ENCODE data around the gene NELFB.

Gene NELFB

GRCh38 chr9:137223078-137223970 is 31.8 kb upstream of the NELFB start:
- peak; percentile 98 to 99 for DNase-seq (ENCODE audit: low read depth in 2 of 2)

- no peak for DNase-seq (ENCODE audit: low read depth in 2 of 2)
Measured at GRCh38 chr9:137224830-137225694, 30.1 kb upstream of the NELFB start, which contains the start of gene CYSRT1. Gene CYSRT1, plus strand, starts transcription at chr9:137225174. Its CDS starts 448 bp downstream, at chr9:137225622.

GRCh38 chr9:137225699-137226331 is 29.3 kb upstream of the NELFB start:
- DNase-seq (ENCODE audit: low read depth in 2 of 2), result no peak

- DNase-seq (ENCODE audit: low read depth in 2 of 2), result no peak
Measured at GRCh38 chr9:137226338-137227053, 28.6 kb upstream of the NELFB start.

- DNase-seq (ENCODE audit: low read depth in 2 of 2), result peak; percentile 77 to 79
Measured at GRCh38 chr9:137227054-137227852, 27.9 kb upstream of the NELFB start, which contains the start of gene RNF224. Gene RNF224, plus strand, starts transcription at chr9:137227502. Its CDS starts 834 bp downstream, at chr9:137228336.

- DNase-seq (ENCODE audit: low read depth in 2 of 2), result no peak
Measured at GRCh38 chr9:137227853-137228505, 27.1 kb upstream of the NELFB start.

GRCh38 chr9:137228506-137228967 is 26.6 kb upstream of the NELFB start:
- no peak for DNase-seq (ENCODE audit: low read depth in 2 of 2)

- no peak for DNase-seq (ENCODE audit: low read depth in 2 of 2)
Measured at GRCh38 chr9:137228968-137229896, 25.9 kb upstream of the NELFB start.

- no peak for DNase-seq (ENCODE audit: low read depth in 2 of 2)
Measured at GRCh38 chr9:137229903-137230704, 25.0 kb upstream of the NELFB start.

- DNase-seq (ENCODE audit: low read depth in 2 of 2), result no peak
Measured at GRCh38 chr9:137230705-137231371, 24.3 kb upstream of the NELFB start, which contains the start of gene SLC34A3. Gene SLC34A3, plus strand, starts transcription at chr9:137230901. Its CDS starts 802 bp downstream, at chr9:137231703.

GRCh38 chr9:137231372-137232039 is 23.6 kb upstream of the NELFB start:
- no peak for DNase-seq (ENCODE audit: low read depth in 2 of 2)

GRCh38 chr9:137232101-137232500 is 23.0 kb upstream of the NELFB start:
- no peak for DNase-seq (ENCODE audit: low read depth in 2 of 2)

- DNase-seq (ENCODE audit: low read depth in 2 of 2), result no peak
Measured at GRCh38 chr9:137232510-137232909, 22.6 kb upstream of the NELFB start.

GRCh38 chr9:137233143-137233980 is 21.8 kb upstream of the NELFB start:
- no peak for DNase-seq (ENCODE audit: low read depth in 2 of 2)

GRCh38 chr9:137234055-137234697 is 21.0 kb upstream of the NELFB start:
- DNase-seq (ENCODE audit: low read depth in 2 of 2), result no peak
